Esophagus muscularis mucosa (tissue), 4 donors: ENCODE measurements around the gene FABP3. TPM values are rescaled to one million over a fixed set of nuclear protein-coding genes. Genes with fewer than 3 reads are reported as not detected.

Experiments used
- DNase-seq: peaks from one replicate; pipeline ENCODE4 v3.0.0-alpha.2; 2017; ENCODE audit errors: extremely low spot score
- H3K27ac ChIP-seq, 4 donors: fragments of 200-600 bp; sonication (generic); replicated peaks in 1 of 4; 1 replicate in 3 of 4; 2 replicates in 1 of 4; pipeline ENCODE4 v1.5.1; 2016 to 2019; ENCODE audit warnings: mild to moderate bottlenecking in 1 of 4
- H3K27me3 ChIP-seq, 4 donors: fragments of 200-600 bp; sonication (generic); one replicate each; pipeline versions ENCODE4 v1.5.1 to v1.6.0; 2016 to 2019
- H3K36me3 ChIP-seq, 4 donors: fragments of 200-600 bp; sonication (generic); one replicate each; pipeline ENCODE4 v1.5.1; 2016 to 2019
- H3K4me1 ChIP-seq, 4 donors: fragments of 200-600 bp; sonication (generic); one replicate each; pipeline ENCODE4 v1.5.1; 2016 to 2019
- H3K4me3 ChIP-seq, 4 donors: fragments of 200-600 bp; sonication (generic); 1 replicate in 2 of 4; 2 replicates in 2 of 4; pipeline ENCODE4 v1.5.1; 2016 to 2019; ENCODE audit warnings: mild to moderate bottlenecking in 4 of 4, moderate library complexity in 1 of 4
- H3K9me3 ChIP-seq, 4 donors: fragments of 200-600 bp; sonication (generic); 1 replicate in 3 of 4; 2 replicates in 1 of 4; pipeline ENCODE4 v1.5.1; 2016 to 2019
- CTCF ChIP-seq, 3 experiments: fragments of 200-600 bp in 2 of 3; fragments of 450-650 bp in 1 of 3; sonication (generic) in 2 of 3; IDR thresholded peaks; one replicate each; pipeline ENCODE4 v1.5.1; 2017 to 2019; ENCODE audit warnings: antibody characterized with exemption in 3 of 3, mild to moderate bottlenecking in 2 of 3, moderate library complexity in 1 of 3
- EP300 ChIP-seq: sonication (generic); formaldehyde crosslinking; IDR thresholded peaks from one replicate; pipeline ENCODE4 v1.6.1; 2017; ENCODE audit warnings: antibody characterized with exemption
- POLR2A ChIP-seq: fragments of 450-650 bp; IDR thresholded peaks from one replicate; pipeline ENCODE4 v1.6.1; 2017; ENCODE audit warnings: antibody characterized with exemption, moderate library complexity, mild to moderate bottlenecking, low read depth
- POLR2AphosphoS5 ChIP-seq, 2 donors: sonication (generic); formaldehyde crosslinking; IDR thresholded peaks; one replicate each; pipeline ENCODE4 v1.6.1; 2017; ENCODE audit warnings: antibody characterized with exemption in 2 of 2
- WGBS: methylation state at CpG from one replicate; pipeline ENCODE4 v1.1.5; 2018; 5-methylcytosine and 5-hydroxymethylcytosine counted together
- intact Hi-C: fragments of 100-400 bp; cut with DNase I; formaldehyde crosslinking; loops from one replicate; pipeline ENCODE4 v1.15.1; 2023
- total RNA-seq, 4 donors: library from RNA; depleted of rRNA; stranded (reverse); fragments of >200 nt; gene quantifications; one replicate each; pipeline versions ENCODE4 v1.1.0 to v1.2.1, GENCODE V29; 2016

FABP3 gene
- total RNA-seq, 4 donors from 2014 or later = 14.6 to 38.6 (median 29.8) TPM

GRCh38 chr1:31362032-31362431 lies 10.8 kb downstream of the FABP3 start:
- no peaks in the 10 kb centered on the region for H3K27me3 ChIP-seq
- no peaks in the 10 kb centered on the region for H3K9me3 ChIP-seq
- DNase-seq = no peak
- H3K4me3 ChIP-seq = no peak overlapping the region
- H3K36me3 ChIP-seq = peaks cover 13 to 79% (median 61%) of the 10 kb centered on the region in 4 donors
- TF ChIP-seq POLR2A (no peak), EP300 (no peak), CTCF (IDR thresholded peaks at IDR 0.05) (no peak), POLR2AphosphoS5 (IDR thresholded peaks at IDR 0.05) (no peak)
- H3K27ac ChIP-seq = no peak overlapping the region
- intact Hi-C loops = no loop called here
- WGBS = 93% methylated on average over 3 of the region's 3 CpGs
- H3K4me1 ChIP-seq = peaks cover 0 to 18% (median 14%) of the 10 kb centered on the region in 4 donors

- TF ChIP-seq EP300 (no peak), POLR2A (no peak), CTCF (IDR thresholded peaks at IDR 0.05) (no peak), POLR2AphosphoS5 (IDR thresholded peaks at IDR 0.05) (no peak)
- no peaks in the 10 kb centered on the region for H3K27me3 ChIP-seq
- peaks cover 13 to 79% (median 56%) of the 10 kb centered on the region in 4 donors for H3K36me3 ChIP-seq
- H3K4me1 ChIP-seq = peaks cover 0 to 18% (median 14%) of the 10 kb centered on the region in 4 donors
- no peak for DNase-seq
- no peak overlapping the region for H3K4me3 ChIP-seq
- 92% methylated on average over 6 of the region's 6 CpGs for WGBS
- intact Hi-C loops = no loop called here
- H3K27ac ChIP-seq = no peak overlapping the region
- H3K9me3 ChIP-seq = no peaks in the 10 kb centered on the region
Measured at GRCh38 chr1:31361607-31362006, 11.3 kb downstream of the FABP3 start.

GRCh38 chr1:31356427-31356826 lies 16.4 kb downstream of the FABP3 start:
- Histone ChIP-seq H3K4me3 (no peak overlapping the region), H3K27me3 (no peaks in the 10 kb centered on the region), H3K9me3 (no peaks in the 10 kb centered on the region), H3K36me3 (peaks cover 0 to 68% (median 46%) of the 10 kb centered on the region in 4 donors), H3K4me1 (no peaks in the 10 kb centered on the region), H3K27ac (no peak overlapping the region)
- 94% methylated on average over 2 of the region's 2 CpGs for WGBS
- DNase-seq = no peak
- intact Hi-C loops = no loop called here
- TF ChIP-seq EP300 = no peak
- no peak for TF ChIP-seq POLR2AphosphoS5 (IDR thresholded peaks at IDR 0.05)
- TF ChIP-seq CTCF (IDR thresholded peaks at IDR 0.05) = no peak
- no peak for TF ChIP-seq POLR2A

GRCh38 chr1:31354283-31354682 lies 18.6 kb downstream of the FABP3 start:
- Histone ChIP-seq H3K27ac (no peak overlapping the region), H3K9me3 (no peaks in the 10 kb centered on the region), H3K4me3 (no peak overlapping the region), H3K4me1 (no peaks in the 10 kb centered on the region), H3K36me3 (peaks cover 3 to 71% (median 46%) of the 10 kb centered on the region in 4 donors), H3K27me3 (no peaks in the 10 kb centered on the region)
- 56% methylated on average over 3 of the region's 3 CpGs for WGBS
- no peak for TF ChIP-seq EP300
- TF ChIP-seq CTCF (IDR thresholded peaks at IDR 0.05) = no peak
- TF ChIP-seq POLR2A = no peak
- TF ChIP-seq POLR2AphosphoS5 (IDR thresholded peaks at IDR 0.05) = no peak
- intact Hi-C loops = no loop called here
- no peak for DNase-seq

GRCh38 chr1:31348449-31348848 lies 24.4 kb downstream of the FABP3 start:
- H3K4me1 ChIP-seq = no peaks in the 10 kb centered on the region
- intact Hi-C loops = no loop called here
- no peak for DNase-seq
- WGBS = 100% methylated on average over 1 of the region's 1 CpG
- H3K9me3 ChIP-seq = no peaks in the 10 kb centered on the region
- no peak overlapping the region for H3K27ac ChIP-seq
- no peak for TF ChIP-seq CTCF (IDR thresholded peaks at IDR 0.05)
- TF ChIP-seq POLR2AphosphoS5 (IDR thresholded peaks at IDR 0.05) = no peak
- no peak for TF ChIP-seq EP300
- TF ChIP-seq POLR2A = no peak
- H3K36me3 ChIP-seq = peaks cover 18 to 86% (median 74%) of the 10 kb centered on the region in 4 donors
- no peak overlapping the region for H3K4me3 ChIP-seq
- H3K27me3 ChIP-seq = no peaks in the 10 kb centered on the region
